HG03575 (cell line): Measurements from ENCODE around the gene ADAM15.

ENCODE experiments used
- ATAC-seq: cut with Tn5 transposase; IDR thresholded peaks from one replicate; pipeline ENCODE4 v1.9.1; 2021; ENCODE audit not compliant: unreplicated experiment, insufficient number of reproducible peaks, low FRiP score; ENCODE audit errors: extremely low read depth

The ADAM15 gene

GRCh38 chr1:155103325-155103724 is 52.2 kb downstream of the ADAM15 start:
- ATAC-seq, result no peak

GRCh38 chr1:155104605-155105534 is 53.8 kb downstream of the ADAM15 start:
- no peak for ATAC-seq

- ATAC-seq, result no peak
Measured at GRCh38 chr1:155105604-155106011, 54.5 kb downstream of the ADAM15 start.

GRCh38 chr1:155106862-155107261 is 55.7 kb downstream of the ADAM15 start:
- ATAC-seq, result no peak

- ATAC-seq, result no peak
Measured at GRCh38 chr1:155107309-155108264, 56.5 kb downstream of the ADAM15 start.

- no peak for ATAC-seq
Measured at GRCh38 chr1:155108296-155108695, 57.2 kb downstream of the ADAM15 start.

- ATAC-seq, result no peak
Measured at GRCh38 chr1:155110381-155110780, 59.3 kb downstream of the ADAM15 start.

- no peak for ATAC-seq
Measured at GRCh38 chr1:155110826-155111225, 59.7 kb downstream of the ADAM15 start.
